Astrocyte of the spinal cord (primary cell): ENCODE results near the gene C2orf66.
A peak's percentile ranks its signal among the peaks of the same experiment; 100 is the strongest.

Experiments
- DNase-seq: peaks from one replicate; pipeline ENCODE4 v3.0.0; 2011; ENCODE audit warnings: low read depth, low spot score
- H3K4me3 ChIP-seq: 2 replicates; pipeline ENCODE4 v1.5.1; 2011; ENCODE audit warnings: low read depth, mild to moderate bottlenecking, low read length, moderate library complexity
- in situ Hi-C: cut with HindIII; loops from 2 replicates; pipeline ENCODE4 v1.10.0; 2017; ENCODE audit warnings: low sequenced_read_pairs
- TF ChIP-seq, protein P1 (sequence below): IDR thresholded peaks from 2 replicates; pipeline ENCODE4 v1.5.1; 2012; ENCODE audit warnings: low read depth, mild to moderate bottlenecking, low read length, inconsistent platforms

Gene C2orf66

DNA sequence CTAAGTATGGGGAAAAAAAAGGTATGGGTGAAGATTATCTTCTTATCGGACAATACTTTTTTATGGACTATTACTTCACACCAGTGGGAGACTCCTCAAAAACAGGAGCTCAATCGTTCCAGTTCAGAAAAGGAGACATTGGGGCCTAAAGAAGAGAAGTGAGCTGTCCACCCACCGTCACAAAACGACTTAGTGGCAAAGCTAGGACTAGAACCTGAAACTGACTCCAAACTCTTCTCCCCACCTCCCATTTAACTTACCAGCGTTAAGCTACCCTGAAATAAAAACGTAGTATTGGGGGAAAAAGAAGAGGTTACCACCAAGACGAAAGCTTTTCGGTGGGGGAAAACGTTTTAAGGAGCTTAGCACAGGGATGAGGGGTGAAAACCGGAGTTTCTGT, 10.2 kb downstream of the C2orf66 start:
- no peak for DNase-seq
- in situ Hi-C loops, result no loop called here
- H3K4me3 ChIP-seq, result peak overlapping the region; percentile 77
- TF ChIP-seq, protein P1, sequence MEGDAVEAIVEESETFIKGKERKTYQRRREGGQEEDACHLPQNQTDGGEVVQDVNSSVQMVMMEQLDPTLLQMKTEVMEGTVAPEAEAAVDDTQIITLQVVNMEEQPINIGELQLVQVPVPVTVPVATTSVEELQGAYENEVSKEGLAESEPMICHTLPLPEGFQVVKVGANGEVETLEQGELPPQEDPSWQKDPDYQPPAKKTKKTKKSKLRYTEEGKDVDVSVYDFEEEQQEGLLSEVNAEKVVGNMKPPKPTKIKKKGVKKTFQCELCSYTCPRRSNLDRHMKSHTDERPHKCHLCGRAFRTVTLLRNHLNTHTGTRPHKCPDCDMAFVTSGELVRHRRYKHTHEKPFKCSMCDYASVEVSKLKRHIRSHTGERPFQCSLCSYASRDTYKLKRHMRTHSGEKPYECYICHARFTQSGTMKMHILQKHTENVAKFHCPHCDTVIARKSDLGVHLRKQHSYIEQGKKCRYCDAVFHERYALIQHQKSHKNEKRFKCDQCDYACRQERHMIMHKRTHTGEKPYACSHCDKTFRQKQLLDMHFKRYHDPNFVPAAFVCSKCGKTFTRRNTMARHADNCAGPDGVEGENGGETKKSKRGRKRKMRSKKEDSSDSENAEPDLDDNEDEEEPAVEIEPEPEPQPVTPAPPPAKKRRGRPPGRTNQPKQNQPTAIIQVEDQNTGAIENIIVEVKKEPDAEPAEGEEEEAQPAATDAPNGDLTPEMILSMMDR, result no peak

- no peak for DNase-seq
- H3K4me3 ChIP-seq, result no peak overlapping the region
- in situ Hi-C loops, result no loop called here
- TF ChIP-seq, protein P1, result no peak
Measured at GRCh38 chr2:196792865-196793264, 16.3 kb downstream of the C2orf66 start.

- in situ Hi-C loops, result no loop called here
- TF ChIP-seq, protein P1, result no peak
- no peak overlapping the region for H3K4me3 ChIP-seq
- DNase-seq, result peak; percentile 47
Measured at GRCh38 chr2:196783431-196784094, 25.6 kb downstream of the C2orf66 start.

DNA sequence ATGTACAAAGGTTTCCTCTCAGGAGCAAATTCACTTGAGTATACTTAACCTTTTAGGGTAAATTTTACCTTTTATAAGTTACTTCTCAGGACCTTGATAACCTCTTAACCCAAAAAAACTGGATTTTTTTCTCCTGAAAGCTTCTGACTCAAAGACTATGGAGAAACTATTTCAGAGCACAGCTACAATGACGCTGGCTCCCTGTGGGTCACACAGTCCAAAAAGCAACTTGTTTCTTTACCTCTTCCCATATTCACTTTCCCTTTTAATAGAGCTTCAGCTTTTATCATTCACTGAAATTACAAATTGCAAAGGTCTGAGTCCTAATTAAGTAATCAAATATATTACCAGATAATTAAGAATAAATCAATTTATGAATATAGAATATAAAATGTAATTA, 42.1 kb downstream of the C2orf66 start:
- in situ Hi-C loops, result no loop called here
- no peak overlapping the region for H3K4me3 ChIP-seq
- TF ChIP-seq, protein P1, result no peak
- DNase-seq, result no peak

DNA sequence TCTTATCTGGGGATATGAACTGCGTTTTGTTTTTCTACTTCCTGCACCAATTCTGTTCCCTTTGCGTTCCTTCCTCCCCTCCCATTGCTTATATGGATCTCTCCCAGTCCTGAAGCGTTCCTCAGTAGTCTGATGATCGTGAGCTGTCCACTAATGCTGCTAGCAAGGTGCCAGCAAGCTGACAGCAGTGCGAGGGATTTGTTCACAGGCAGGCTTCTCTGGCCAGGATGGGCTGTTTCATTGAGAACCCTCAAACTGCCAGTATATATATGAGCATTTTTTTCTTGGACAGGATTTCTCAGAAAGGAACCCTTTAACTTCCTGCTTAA, 49.8 kb downstream of the C2orf66 start:
- H3K4me3 ChIP-seq, result no peak overlapping the region
- no peak for DNase-seq
- in situ Hi-C loops, result no loop called here
- TF ChIP-seq, protein P1, result no peak

GRCh38 chr2:196758474-196759377, 50.4 kb downstream of the C2orf66 start:
- TF ChIP-seq, protein P1, result peak; percentile 21
- peak; percentile 44 for DNase-seq
- no peak overlapping the region for H3K4me3 ChIP-seq
- in situ Hi-C loops, result no loop called here
